ENCODE measurements around the gene ANKZF1.

The ANKZF1 gene

DNA sequence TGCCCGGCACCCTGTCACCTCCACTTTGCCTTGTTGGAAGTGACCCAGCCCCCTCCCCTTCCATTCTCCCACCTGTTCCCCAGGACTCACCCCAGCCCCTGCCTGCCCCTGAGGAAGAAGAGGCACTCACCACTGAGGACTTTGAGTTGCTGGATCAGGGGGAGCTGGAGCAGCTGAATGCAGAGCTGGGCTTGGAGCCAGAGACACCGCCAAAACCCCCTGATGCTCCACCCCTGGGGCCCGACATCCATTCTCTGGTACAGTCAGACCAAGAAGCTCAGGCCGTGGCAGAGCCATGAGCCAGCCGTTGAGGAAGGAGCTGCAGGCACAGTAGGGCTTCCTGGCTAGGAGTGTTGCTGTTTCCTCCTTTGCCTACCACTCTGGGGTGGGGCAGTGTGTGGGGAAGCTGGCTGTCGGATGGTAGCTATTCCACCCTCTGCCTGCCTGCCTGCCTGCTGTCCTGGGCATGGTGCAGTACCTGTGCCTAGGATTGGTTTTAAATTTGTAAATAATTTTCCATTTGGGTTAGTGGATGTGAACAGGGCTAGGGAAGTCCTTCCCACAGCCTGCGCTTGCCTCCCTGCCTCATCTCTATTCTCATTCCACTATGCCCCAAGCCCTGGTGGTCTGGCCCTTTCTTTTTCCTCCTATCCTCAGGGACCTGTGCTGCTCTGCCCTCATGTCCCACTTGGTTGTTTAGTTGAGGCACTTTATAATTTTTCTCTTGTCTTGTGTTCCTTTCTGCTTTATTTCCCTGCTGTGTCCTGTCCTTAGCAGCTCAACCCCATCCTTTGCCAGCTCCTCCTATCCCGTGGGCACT, 47.1 kb upstream of the ANKZF1 start:
- Histone ChIP-seq H3K4me1 (ENCODE audit: insufficient read depth, low read length, severe bottlenecking) (peaks cover 15% of the 10 kb centered on the region), H4K20me1 (ENCODE audit: insufficient read depth, low read length) (no peaks in the 10 kb centered on the region), H3K4me3 (ENCODE audit: low read depth, low read length, poor library complexity, severe bottlenecking) (no peak overlapping the region), H3K79me2 (ENCODE audit: insufficient read depth, low read length) (peaks cover 8% of the 10 kb centered on the region; the same call in 1 of the 2 replicates), H3K9ac (ENCODE audit: low read length) (no peak overlapping the region), H3F3A (ENCODE audit: insufficient read depth, low read length) (no peaks in the 10 kb centered on the region), H3K9me3 (ENCODE audit: low read length) (no peaks in the 10 kb centered on the region), H3K9me2 (ENCODE audit: low read depth, low read length) (no peaks in the 10 kb centered on the region), H3K4me2 (ENCODE audit: low read length) (no peak overlapping the region), H3K27me3 (ENCODE audit: insufficient read depth, low read length) (no peaks in the 10 kb centered on the region), H3K27ac (ENCODE audit: low read depth, low read length, poor library complexity, severe bottlenecking) (no peak overlapping the region), H2AFZ (ENCODE audit: low read length) (no peak overlapping the region), H3K36me3 (ENCODE audit: insufficient read depth, low read length) (peaks cover 51% of the 10 kb centered on the region)
- TF ChIP-seq, protein P1, sequence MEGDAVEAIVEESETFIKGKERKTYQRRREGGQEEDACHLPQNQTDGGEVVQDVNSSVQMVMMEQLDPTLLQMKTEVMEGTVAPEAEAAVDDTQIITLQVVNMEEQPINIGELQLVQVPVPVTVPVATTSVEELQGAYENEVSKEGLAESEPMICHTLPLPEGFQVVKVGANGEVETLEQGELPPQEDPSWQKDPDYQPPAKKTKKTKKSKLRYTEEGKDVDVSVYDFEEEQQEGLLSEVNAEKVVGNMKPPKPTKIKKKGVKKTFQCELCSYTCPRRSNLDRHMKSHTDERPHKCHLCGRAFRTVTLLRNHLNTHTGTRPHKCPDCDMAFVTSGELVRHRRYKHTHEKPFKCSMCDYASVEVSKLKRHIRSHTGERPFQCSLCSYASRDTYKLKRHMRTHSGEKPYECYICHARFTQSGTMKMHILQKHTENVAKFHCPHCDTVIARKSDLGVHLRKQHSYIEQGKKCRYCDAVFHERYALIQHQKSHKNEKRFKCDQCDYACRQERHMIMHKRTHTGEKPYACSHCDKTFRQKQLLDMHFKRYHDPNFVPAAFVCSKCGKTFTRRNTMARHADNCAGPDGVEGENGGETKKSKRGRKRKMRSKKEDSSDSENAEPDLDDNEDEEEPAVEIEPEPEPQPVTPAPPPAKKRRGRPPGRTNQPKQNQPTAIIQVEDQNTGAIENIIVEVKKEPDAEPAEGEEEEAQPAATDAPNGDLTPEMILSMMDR (IDR thresholded peaks at IDR 0.05; ENCODE audit: low read length): no peak
- no peak for TF ChIP-seq EZH2 (IDR thresholded peaks at IDR 0.05; ENCODE audit: borderline replicate concordance, low read length)

DNA sequence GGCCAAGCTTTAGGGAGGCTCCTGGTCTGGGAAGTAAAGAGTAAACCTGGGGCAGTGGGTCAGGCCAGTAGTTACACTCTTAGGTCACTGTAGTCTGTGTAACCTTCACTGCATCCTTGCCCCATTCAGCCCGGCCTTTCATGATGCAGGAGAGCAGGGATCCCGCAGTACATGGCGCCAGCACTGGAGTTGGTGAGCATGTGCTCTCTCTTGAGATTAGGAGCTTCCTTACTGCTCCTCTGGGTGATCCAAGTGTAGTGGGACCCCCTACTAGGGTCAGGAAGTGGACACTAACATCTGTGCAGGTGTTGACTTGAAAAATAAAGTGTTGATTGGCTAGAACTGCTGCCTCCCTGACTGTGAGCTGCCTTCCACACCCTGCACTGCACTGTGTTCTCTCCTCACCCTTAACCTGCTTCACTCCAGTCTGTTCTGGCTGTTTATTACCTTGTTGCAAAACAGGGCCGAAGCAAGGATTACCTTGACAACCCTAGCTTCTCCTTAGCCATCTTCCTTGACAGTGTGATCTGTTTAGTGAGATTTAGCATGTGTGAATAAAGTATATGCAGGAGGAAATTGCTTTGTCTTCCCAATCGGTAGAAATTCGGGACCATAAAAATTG, 46.3 kb upstream of the ANKZF1 start:
- no peak overlapping the region for H3K9ac ChIP-seq (ENCODE audit: low read length)
- no peak overlapping the region for H3K4me2 ChIP-seq (ENCODE audit: low read length)
- peaks cover 15% of the 10 kb centered on the region for H3K4me1 ChIP-seq (ENCODE audit: insufficient read depth, low read length, severe bottlenecking)
- no peaks in the 10 kb centered on the region for H3K9me2 ChIP-seq (ENCODE audit: low read depth, low read length)
- no peak for TF ChIP-seq EZH2 (IDR thresholded peaks at IDR 0.05; ENCODE audit: borderline replicate concordance, low read length)
- TF ChIP-seq, protein P1 (IDR thresholded peaks at IDR 0.05; ENCODE audit: low read length): no peak
- H3K27ac ChIP-seq (ENCODE audit: low read depth, low read length, poor library complexity, severe bottlenecking): no peak overlapping the region
- peaks cover 8% of the 10 kb centered on the region; the same call in 1 of the 2 replicates for H3K79me2 ChIP-seq (ENCODE audit: insufficient read depth, low read length)
- H3K36me3 ChIP-seq (ENCODE audit: insufficient read depth, low read length): peaks cover 51% of the 10 kb centered on the region
- H3K9me3 ChIP-seq (ENCODE audit: low read length): no peaks in the 10 kb centered on the region
- no peaks in the 10 kb centered on the region for H3K27me3 ChIP-seq (ENCODE audit: insufficient read depth, low read length)
- no peak overlapping the region for H3K4me3 ChIP-seq (ENCODE audit: low read depth, low read length, poor library complexity, severe bottlenecking)
- no peaks in the 10 kb centered on the region for H4K20me1 ChIP-seq (ENCODE audit: insufficient read depth, low read length)
- H3F3A ChIP-seq (ENCODE audit: insufficient read depth, low read length): no peaks in the 10 kb centered on the region
- H2AFZ ChIP-seq (ENCODE audit: low read length): no peak overlapping the region

DNA sequence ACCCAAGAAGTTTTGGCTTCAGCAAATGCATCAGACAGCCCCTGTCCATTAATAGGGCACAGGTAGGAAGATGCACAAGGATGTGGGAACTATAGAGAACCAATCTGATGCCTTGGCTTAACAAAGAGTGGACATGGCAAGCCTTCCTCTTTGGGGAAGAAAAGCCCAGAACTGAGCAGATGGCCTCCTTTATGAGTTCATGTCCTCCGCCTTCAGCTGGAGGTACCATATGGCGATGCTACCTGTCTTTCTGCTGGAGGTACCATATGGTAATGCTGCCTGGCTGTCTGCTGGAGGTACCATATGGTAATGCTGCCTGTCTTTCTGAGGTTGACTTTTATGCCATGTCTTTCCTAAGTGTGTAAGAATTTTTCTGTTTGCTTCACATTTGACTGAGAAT, 45.5 kb upstream of the ANKZF1 start:
- Histone ChIP-seq H3K79me2 (ENCODE audit: insufficient read depth, low read length) (peaks cover 2% of the 10 kb centered on the region; the same call in 1 of the 2 replicates), H3K9ac (ENCODE audit: low read length) (no peak overlapping the region), H3K4me2 (ENCODE audit: low read length) (no peak overlapping the region), H3K9me3 (ENCODE audit: low read length) (no peaks in the 10 kb centered on the region), H3K36me3 (ENCODE audit: insufficient read depth, low read length) (peaks cover 51% of the 10 kb centered on the region), H3K9me2 (ENCODE audit: low read depth, low read length) (no peaks in the 10 kb centered on the region), H3F3A (ENCODE audit: insufficient read depth, low read length) (no peaks in the 10 kb centered on the region), H4K20me1 (ENCODE audit: insufficient read depth, low read length) (no peaks in the 10 kb centered on the region), H3K4me1 (ENCODE audit: insufficient read depth, low read length, severe bottlenecking) (peaks cover 9% of the 10 kb centered on the region), H3K4me3 (ENCODE audit: low read depth, low read length, poor library complexity, severe bottlenecking) (no peak overlapping the region), H3K27me3 (ENCODE audit: insufficient read depth, low read length) (no peaks in the 10 kb centered on the region), H3K27ac (ENCODE audit: low read depth, low read length, poor library complexity, severe bottlenecking) (no peak overlapping the region), H2AFZ (ENCODE audit: low read length) (no peak overlapping the region)
- TF ChIP-seq, protein P1 (IDR thresholded peaks at IDR 0.05; ENCODE audit: low read length): no peak
- TF ChIP-seq EZH2 (IDR thresholded peaks at IDR 0.05; ENCODE audit: borderline replicate concordance, low read length): no peak
